ENCODE measurements around the gene CCNH. TPM values are rescaled to one million over a fixed set of nuclear protein-coding genes. Genes with fewer than 3 reads are reported as not detected.

Gene CCNH
- total RNA-seq, 1 experiment from 2014 or later, result 38.3 TPM

GRCh38 chr5:87369431-87369830, 43.3 kb downstream of the CCNH start:
- Histone ChIP-seq H2BK12ac (ENCODE audit: insufficient read length, low read depth, low read length) (no peak overlapping the region), H3K9me3 (ENCODE audit: control insufficient read depth, low read depth, low read length) (no peaks in the 10 kb centered on the region), H2AK5ac (ENCODE audit: insufficient read length, low read length) (no peak overlapping the region), H3K4me1 (ENCODE audit: insufficient read depth, low read length) (no peaks in the 10 kb centered on the region), H3K27me3 (ENCODE audit: insufficient read depth, low read length) (no peaks in the 10 kb centered on the region), H3K56ac (ENCODE audit: insufficient read length, low read depth, low read length) (no peak overlapping the region), H3K23me2 (ENCODE audit: insufficient read length, low read depth, low read length, poor library complexity, severe bottlenecking) (no peaks in the 10 kb centered on the region), H2AFZ (ENCODE audit: low read length) (no peak overlapping the region), H4K5ac (ENCODE audit: insufficient read length, low read depth, low read length) (no peak overlapping the region), H3K4me2 (ENCODE audit: insufficient read depth, insufficient read length, low read length) (no peak overlapping the region), H4K8ac (replicated peaks; ENCODE audit: insufficient read length, low read depth, low read length) (no peak overlapping the region), H3T11ph (ENCODE audit: low read length) (no peak overlapping the region), H2BK120ac (ENCODE audit: low read depth, low read length, poor library complexity, severe bottlenecking) (no peak overlapping the region), H3K9ac (ENCODE audit: extremely low read depth, insufficient read length, low read length) (no peak overlapping the region), H3K23ac (ENCODE audit: insufficient read length, low read depth, low read length) (no peak overlapping the region), H3K14ac (ENCODE audit: insufficient read depth, low read length) (no peak overlapping the region), H4K20me1 (ENCODE audit: control insufficient read depth, insufficient read depth, insufficient read length) (no peaks in the 10 kb centered on the region), H2BK20ac (ENCODE audit: low read depth, low read length, poor library complexity, severe bottlenecking) (no peak overlapping the region), H4K91ac (ENCODE audit: insufficient read length, low read depth, low read length) (no peak overlapping the region), H2BK5ac (ENCODE audit: insufficient read length, low read length) (no peak overlapping the region), H3K79me1 (ENCODE audit: insufficient read depth, low read depth, low read length, poor library complexity, severe bottlenecking) (no peaks in the 10 kb centered on the region), H3K4ac (ENCODE audit: low read depth, low read length) (no peak overlapping the region), H2BK15ac (ENCODE audit: low read depth, low read length) (no peak overlapping the region), H3K79me2 (ENCODE audit: insufficient read depth, low read length) (no peaks in the 10 kb centered on the region), H3K18ac (ENCODE audit: insufficient read length, low read depth, low read length) (no peak overlapping the region), H3K27ac (ENCODE audit: insufficient read length, low read depth, low read length) (no peak overlapping the region)
- peaks cover 5 to 6% of the 10 kb centered on the region in 2 experiments; a peak in 3 of 4 replicates for H3K4me1 Mint-ChIP-seq
- no peaks in the 10 kb centered on the region for H3K9me3 Mint-ChIP-seq
- H3K27ac Mint-ChIP-seq, result no peak overlapping the region
- no peak for DNase-seq
- peaks cover 0 to 12% (median 7%) of the 10 kb centered on the region in 3 experiments; a peak in 6 of 7 replicates for H3K36me3 Mint-ChIP-seq (ENCODE audit: insufficient read depth in 1 of 3, low read depth in 3 of 3)
- H3K27me3 Mint-ChIP-seq (ENCODE audit: low read depth), result no peaks in the 10 kb centered on the region
- H3K4me3 Mint-ChIP-seq, result no peak overlapping the region
- TF ChIP-seq CTCF (conservative IDR thresholded peaks at IDR 0.05), result no peak

Data from H9 (cell line).